Stimulated activated CD8-positive, alpha-beta memory T cell treated with anti-CD3 and anti-CD28 coated beads, Interleukin-4, amount 100 ng/mL, for 1 hour (primary cell): Measurements from ENCODE around the gene AIRE.

Experiments used
- DNase-seq, 2 donors: peaks; one replicate each; pipeline ENCODE4 v3.0.0-alpha.2; 2020; ENCODE audit warnings: low read depth in 2 of 2, low spot score in 1 of 2

The AIRE gene

GRCh38 chr21:44303490-44303981 is 17.9 kb downstream of the AIRE start:
- DNase-seq = no peak

- no peak for DNase-seq
Observed at GRCh38 chr21:44304011-44304616, 18.4 kb downstream of the AIRE start.

GRCh38 chr21:44304877-44305293 is 19.2 kb downstream of the AIRE start:
- DNase-seq = no peak

- DNase-seq = no peak
Observed at GRCh38 chr21:44305691-44306090, 20.0 kb downstream of the AIRE start.

- no peak for DNase-seq
Observed at GRCh38 chr21:44306936-44307704, 21.4 kb downstream of the AIRE start.

- DNase-seq = no peak
Observed at GRCh38 chr21:44310628-44311507, 25.2 kb downstream of the AIRE start.

GRCh38 chr21:44312089-44312488 is 26.4 kb downstream of the AIRE start:
- no peak for DNase-seq

- no peak for DNase-seq
Observed at GRCh38 chr21:44312716-44313115, 27.0 kb downstream of the AIRE start.

GRCh38 chr21:44313451-44313850 is 27.8 kb downstream of the AIRE start:
- DNase-seq = no peak

- DNase-seq = no peak
Observed at GRCh38 chr21:44314128-44314527, 28.5 kb downstream of the AIRE start.

- no peak for DNase-seq
Observed at GRCh38 chr21:44314561-44314960, 28.9 kb downstream of the AIRE start.

- no peak for DNase-seq
Observed at GRCh38 chr21:44315691-44316203, 30.1 kb downstream of the AIRE start.

- DNase-seq = no peak
Observed at GRCh38 chr21:44316277-44316900, 30.7 kb downstream of the AIRE start.

GRCh38 chr21:44317241-44317782 is 31.6 kb downstream of the AIRE start:
- no peak for DNase-seq

- no peak for DNase-seq
Observed at GRCh38 chr21:44317871-44318270, 32.2 kb downstream of the AIRE start.

GRCh38 chr21:44318489-44319285 is 33.0 kb downstream of the AIRE start:
- DNase-seq = no peak

- no peak for DNase-seq
Observed at GRCh38 chr21:44319407-44320065, 33.9 kb downstream of the AIRE start.

GRCh38 chr21:44320847-44321246 is 35.2 kb downstream of the AIRE start:
- DNase-seq = no peak

- DNase-seq = no peak
Observed at GRCh38 chr21:44321846-44322450, 36.3 kb downstream of the AIRE start.
